IPS DF 6.9 (cell line): Measurements from ENCODE around the gene YPEL2.
"Not testable (repeated sequence)": the region's sequence is repeated elsewhere in the genome, so short reads cannot be mapped to it uniquely, and the experiment has no call there.

Experiments used
- DNase-seq: peaks from one replicate; pipeline ENCODE4 v3.0.0-alpha.2; 2013; ENCODE audit warnings: low read depth, low spot score
- H3K27ac ChIP-seq: one replicate; pipeline ENCODE4 v1.5.1; 2013; ENCODE audit warnings: low read length, control low read depth
- H3K27me3 ChIP-seq: 2 replicates; pipeline ENCODE4 v1.6.1; 2013; ENCODE audit warnings: mild to moderate bottlenecking, low read length; ENCODE audit not compliant: control insufficient read depth, insufficient read depth
- H3K36me3 ChIP-seq: 2 replicates; pipeline ENCODE4 v1.6.1; 2013; ENCODE audit warnings: low read length; ENCODE audit not compliant: control insufficient read depth, insufficient read depth
- H3K4me1 ChIP-seq: 2 replicates; pipeline ENCODE4 v1.6.1; 2013; ENCODE audit warnings: low read length; ENCODE audit not compliant: control insufficient read depth, insufficient read depth
- H3K4me3 ChIP-seq: 2 replicates; pipeline ENCODE4 v1.5.1; 2013; ENCODE audit warnings: mild to moderate bottlenecking, low read length
- H3K9me3 ChIP-seq: 2 replicates; pipeline ENCODE4 v1.6.1; 2013; ENCODE audit warnings: low read length, inconsistent platforms; ENCODE audit not compliant: control insufficient read depth, insufficient read depth
- WGBS: extraction: QIAGEN DNeasy Blood & Tissue Kit; methylation state at CpG from one replicate; pipeline ENCODE4 v1.1.7; 2013; ENCODE audit warnings: mixed read lengths, missing lambda C conversion rate; ENCODE audit not compliant: insufficient read length, insufficient coverage; 5-methylcytosine and 5-hydroxymethylcytosine counted together

Gene YPEL2

DNA sequence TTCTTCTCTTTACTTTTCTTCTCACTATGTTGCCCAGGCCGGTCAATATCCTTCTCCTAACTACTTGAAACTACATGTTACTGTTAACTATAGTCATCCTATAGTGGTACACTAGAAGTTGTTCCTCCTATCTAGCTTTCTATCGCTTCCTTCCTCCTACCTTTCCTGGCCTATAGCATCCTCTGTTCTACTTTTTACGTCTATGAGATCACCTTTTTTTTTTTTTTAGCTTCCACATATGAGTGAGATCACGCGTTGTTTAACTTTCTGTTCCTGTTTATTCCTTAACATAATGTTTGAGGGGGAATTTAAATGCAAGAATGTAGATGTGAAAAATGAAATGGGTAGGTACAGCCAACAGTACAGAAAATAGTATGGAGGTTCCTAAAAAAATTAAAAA is 30.5 kb upstream of the YPEL2 start:
- DNase-seq: no peak
- no peak overlapping the region for H3K4me3 ChIP-seq
- no peaks in the 10 kb centered on the region for H3K9me3 ChIP-seq
- WGBS: no CpG with 5 or more reads among the region's 5 CpGs
- H3K27ac ChIP-seq: no peak overlapping the region
- no peaks in the 10 kb centered on the region for H3K4me1 ChIP-seq
- no peaks in the 10 kb centered on the region for H3K27me3 ChIP-seq
- H3K36me3 ChIP-seq: no peaks in the 10 kb centered on the region

- no peak for DNase-seq
- WGBS: no CpG with 5 or more reads among the region's 2 CpGs
- Histone ChIP-seq H3K4me1 (no peaks in the 10 kb centered on the region), H3K9me3 (no peaks in the 10 kb centered on the region), H3K27ac (no peak overlapping the region), H3K27me3 (no peaks in the 10 kb centered on the region), H3K4me3 (no peak overlapping the region), H3K36me3 (no peaks in the 10 kb centered on the region)
These were observed 26.6 kb upstream of the YPEL2 start for GRCh38 chr17:59304811-59305210.

DNA sequence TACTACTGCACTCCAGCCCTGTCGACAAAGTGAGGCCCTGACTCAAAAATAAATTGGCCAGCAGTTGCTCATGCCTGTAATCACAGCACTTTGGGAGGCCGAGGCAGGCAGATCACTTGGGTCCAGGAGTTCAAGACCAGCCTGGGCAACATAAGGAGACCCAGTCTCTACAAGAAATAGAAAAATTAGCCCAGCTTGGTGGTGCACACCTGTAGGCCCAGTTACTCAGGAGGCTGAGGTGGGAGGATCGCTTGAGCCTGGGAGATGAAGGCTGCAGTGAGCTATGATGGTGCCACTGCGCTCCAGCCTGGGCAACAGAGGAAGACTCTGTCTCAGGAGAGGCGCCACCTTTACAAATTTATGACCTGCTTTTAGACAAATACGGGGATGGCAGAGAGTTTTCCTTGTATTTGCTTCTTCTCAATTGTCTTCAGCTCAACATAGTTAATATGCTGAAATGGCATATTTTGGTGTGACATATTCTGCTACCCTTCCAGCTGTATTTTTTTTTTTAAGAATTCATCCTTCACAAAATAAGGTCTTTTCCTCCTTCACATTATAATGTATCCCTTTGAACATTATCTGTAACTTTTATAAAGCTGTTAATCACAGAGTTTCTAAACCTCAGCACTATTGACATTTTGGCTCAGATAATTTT is 21.1 kb upstream of the YPEL2 start:
- WGBS: no CpG with 5 or more reads among the region's 6 CpGs
- Histone ChIP-seq H3K4me3 (no peak overlapping the region), H3K27ac (no peak overlapping the region), H3K36me3 (no peaks in the 10 kb centered on the region), H3K27me3 (no peaks in the 10 kb centered on the region), H3K4me1 (no peaks in the 10 kb centered on the region), H3K9me3 (no peaks in the 10 kb centered on the region)
- no peak for DNase-seq

DNA sequence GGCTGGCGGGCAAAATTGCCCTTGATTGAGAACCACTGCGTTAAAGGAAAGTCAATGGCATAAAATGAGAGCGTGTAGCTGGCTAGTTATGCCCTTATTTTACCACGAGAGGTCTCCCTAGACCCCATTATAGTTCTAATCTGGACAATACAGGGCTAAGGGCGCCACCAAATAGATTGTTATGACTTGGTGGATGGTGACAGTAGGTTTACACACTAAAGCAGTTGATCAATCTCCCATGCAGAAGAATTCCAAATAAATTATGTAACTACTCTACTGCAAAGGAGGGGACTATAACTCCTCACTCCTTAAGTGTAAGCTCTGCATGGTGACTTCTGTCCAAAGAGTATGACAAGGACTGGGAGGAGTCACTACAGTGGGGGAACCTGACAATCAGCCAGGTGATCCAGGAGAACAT is 20.4 kb upstream of the YPEL2 start:
- no peak overlapping the region for H3K4me3 ChIP-seq

GRCh38 chr17:59311521-59311920 is 19.9 kb upstream of the YPEL2 start:
- DNase-seq, H3K27ac ChIP-seq, H3K27me3 ChIP-seq, H3K36me3 ChIP-seq, H3K4me3 ChIP-seq, H3K4me1 ChIP-seq, H3K9me3 ChIP-seq: not testable (repeated sequence)
- no CpG with 5 or more reads among the region's 7 CpGs for WGBS

More for the DNA sequence above, 20.4 kb upstream of the YPEL2 start:
- no peaks in the 10 kb centered on the region for H3K4me1 ChIP-seq
- no peaks in the 10 kb centered on the region for H3K9me3 ChIP-seq
- no CpG with 5 or more reads among the region's 5 CpGs for WGBS
- H3K36me3 ChIP-seq: no peaks in the 10 kb centered on the region
- DNase-seq: peak; percentile 33
- H3K27me3 ChIP-seq: no peaks in the 10 kb centered on the region
- H3K27ac ChIP-seq: no peak overlapping the region

DNA sequence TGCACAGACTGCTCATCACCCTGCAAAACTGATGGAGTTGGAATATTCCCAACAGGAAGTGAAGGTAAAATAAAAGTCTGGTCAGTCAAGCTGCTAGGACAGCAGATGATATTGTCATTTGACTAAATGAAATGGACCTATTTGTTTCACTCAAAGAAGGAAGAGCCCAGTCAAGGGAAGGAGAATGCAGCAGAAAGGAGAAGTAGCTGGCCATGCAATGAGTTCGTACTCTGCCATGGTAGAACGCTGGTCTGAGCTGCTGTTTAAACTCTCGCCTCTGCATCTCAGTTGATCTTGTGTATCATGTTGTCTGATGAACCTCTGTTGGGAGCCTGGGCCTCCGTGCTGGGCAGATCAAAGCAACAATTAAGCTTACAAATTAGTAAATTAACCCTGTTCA is 15.6 kb upstream of the YPEL2 start:
- no CpG with 5 or more reads among the region's 4 CpGs for WGBS
- H3K27me3 ChIP-seq: no peaks in the 10 kb centered on the region
- H3K4me1 ChIP-seq: no peaks in the 10 kb centered on the region
- no peak for DNase-seq
- no peaks in the 10 kb centered on the region for H3K9me3 ChIP-seq
- H3K27ac ChIP-seq: no peak overlapping the region
- H3K4me3 ChIP-seq: no peak overlapping the region
- H3K36me3 ChIP-seq: no peaks in the 10 kb centered on the region

DNA sequence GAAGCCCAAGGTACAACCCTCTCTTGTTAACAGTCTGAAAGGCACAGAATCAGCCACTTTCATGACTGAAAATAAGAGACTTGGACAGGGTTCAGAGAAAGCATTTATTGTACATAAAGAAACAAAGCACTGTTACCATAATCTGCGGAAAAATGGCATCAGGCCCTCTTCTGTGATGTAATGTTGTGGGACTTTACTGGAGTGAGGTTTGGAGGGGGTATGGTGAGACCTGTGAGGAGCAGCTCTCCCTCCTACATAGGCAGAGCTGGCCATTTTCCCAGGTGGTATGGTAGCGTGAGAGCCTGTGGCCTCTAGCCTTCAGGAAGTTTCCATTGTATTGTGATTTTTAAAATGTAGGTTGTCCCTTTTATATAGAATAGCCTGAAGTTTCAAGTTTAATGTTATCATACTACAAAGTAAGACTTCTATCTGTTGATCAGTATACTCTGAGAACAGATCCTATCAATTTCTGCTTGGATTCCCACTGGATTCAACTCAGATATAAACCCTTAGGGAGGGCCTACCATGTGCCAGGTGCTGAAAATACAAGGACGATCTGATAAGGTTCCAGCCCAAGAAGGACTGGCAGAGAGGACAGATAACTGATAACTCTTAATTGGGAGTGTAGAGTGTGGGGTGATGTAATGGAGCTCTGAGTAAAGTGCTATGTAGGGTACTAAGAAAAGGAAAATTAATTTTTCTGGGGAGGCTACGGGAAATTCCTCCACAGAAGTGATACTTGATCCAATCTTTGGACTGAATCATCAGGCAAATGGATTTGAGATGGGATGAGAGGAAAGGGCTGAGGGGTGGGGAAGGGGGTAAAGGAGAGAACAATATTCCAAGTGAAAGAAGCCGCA is 4.1 kb upstream of the YPEL2 start:
- H3K9me3 ChIP-seq: no peaks in the 10 kb centered on the region
- H3K36me3 ChIP-seq: no peaks in the 10 kb centered on the region
- no peak for DNase-seq
- no peak overlapping the region for H3K27ac ChIP-seq
- peaks cover 4% of the 10 kb centered on the region; the same call in 1 of the 2 replicates for H3K4me1 ChIP-seq
- no peaks in the 10 kb centered on the region; the same call in 1 of the 2 replicates for H3K27me3 ChIP-seq
- H3K4me3 ChIP-seq: no peak overlapping the region
- WGBS: no CpG with 5 or more reads among the region's 5 CpGs

DNA sequence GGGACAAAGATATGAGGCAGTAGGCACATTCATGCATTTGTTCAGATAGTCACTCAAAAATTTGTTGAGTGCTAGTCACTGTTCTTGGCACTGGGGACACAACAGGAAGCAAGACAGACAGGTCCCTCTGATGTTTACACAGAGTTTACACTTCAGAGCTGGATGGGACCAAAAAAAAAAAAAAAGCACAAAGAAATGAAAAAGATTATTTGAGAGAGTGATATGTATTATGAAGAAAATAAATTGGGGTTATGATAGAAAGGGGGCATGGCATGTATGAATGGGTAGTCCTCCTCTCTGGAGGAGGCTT is 3.5 kb upstream of the YPEL2 start:
- Histone ChIP-seq H3K9me3 (no peaks in the 10 kb centered on the region), H3K36me3 (no peaks in the 10 kb centered on the region), H3K27ac (no peak overlapping the region), H3K27me3 (no peaks in the 10 kb centered on the region; the same call in none of the 2 replicates), H3K4me3 (no peak overlapping the region), H3K4me1 (peaks cover 4% of the 10 kb centered on the region; the same call in 1 of the 2 replicates)
- no peak for DNase-seq

GRCh38 chr17:59328601-59329000 is 2.9 kb upstream of the YPEL2 start:
- H3K27me3 ChIP-seq: peaks cover 2% of the 10 kb centered on the region
- no peak overlapping the region for H3K27ac ChIP-seq
- peaks cover 4% of the 10 kb centered on the region; the same call in 1 of the 2 replicates for H3K4me1 ChIP-seq
- no peak overlapping the region for H3K4me3 ChIP-seq
- no peaks in the 10 kb centered on the region for H3K36me3 ChIP-seq
- no peaks in the 10 kb centered on the region for H3K9me3 ChIP-seq
- no peak for DNase-seq
- 100% methylated on average over 1 of the region's 2 CpGs for WGBS

DNA sequence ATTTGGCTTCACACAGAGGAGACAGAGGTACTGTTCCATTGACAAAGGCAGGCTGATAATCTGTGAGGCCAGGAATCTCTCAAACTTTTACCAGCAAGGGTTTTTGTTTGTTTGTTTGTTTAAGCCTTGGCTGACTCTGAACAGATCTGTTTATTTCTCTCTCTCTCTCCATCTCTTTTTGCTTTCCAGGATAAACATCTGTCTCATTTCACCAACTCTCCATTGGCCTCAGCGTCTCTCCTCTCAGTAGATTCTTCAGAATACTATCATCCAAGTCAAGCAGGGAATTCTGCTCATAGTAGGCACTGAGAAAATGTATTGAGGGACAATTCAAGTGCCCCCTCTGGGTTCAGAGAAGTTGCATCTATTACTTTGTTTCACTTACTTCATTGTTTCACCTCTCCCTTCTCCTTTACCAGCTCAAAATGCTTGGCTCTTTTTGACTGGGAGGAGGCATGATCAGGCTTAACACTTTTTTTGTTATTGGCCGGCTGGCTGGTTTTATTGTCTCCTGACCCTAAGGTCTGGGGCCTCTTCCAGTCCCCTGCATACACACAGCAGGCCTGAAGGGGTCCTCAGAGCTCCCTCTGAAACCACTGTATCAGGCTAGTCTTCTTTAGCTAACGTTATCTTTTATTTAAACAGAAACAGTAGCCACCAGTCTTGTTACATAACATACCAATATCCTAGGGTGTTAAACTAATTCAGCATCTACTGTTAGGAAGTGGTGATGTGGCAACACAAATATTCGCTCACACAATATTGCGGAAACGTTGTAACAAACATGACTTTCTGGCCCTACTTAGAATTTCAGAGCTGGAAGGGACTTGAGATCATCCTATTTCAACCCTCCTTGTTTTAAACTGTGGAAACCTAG is 2.0 kb upstream of the YPEL2 start:
- Histone ChIP-seq H3K27ac (no peak overlapping the region), H3K4me1 (peaks cover 4% of the 10 kb centered on the region; the same call in 1 of the 2 replicates), H3K4me3 (no peak overlapping the region), H3K27me3 (peaks cover 2% of the 10 kb centered on the region), H3K9me3 (no peaks in the 10 kb centered on the region), H3K36me3 (no peaks in the 10 kb centered on the region)
- WGBS: no CpG with 5 or more reads among the region's 6 CpGs
- DNase-seq: no peak
